Measurements from ENCODE around the gene NDOR1. TPM values are rescaled to one million over a fixed set of nuclear protein-coding genes. Genes with fewer than 3 reads are reported as not detected.

The NDOR1 gene
- total and polyA plus RNA-seq, 2 donors (not counting 3 experiments of a cell fraction or from before 2014, with no cell fraction given), result 13.5 to 26.7 TPM

- dilution Hi-C loops (cut with MboI; ENCODE audit: extremely low pct_ligation_motif_present, low sequenced_read_pairs) (no loop called here), intact Hi-C loops (cut with micrococcal nuclease) (no loop called here)
- BruUV-seq (replicated peaks), result no TSS peak
- Histone ChIP-seq H3K27me3 (ENCODE audit: control insufficient read depth in 2 of 2, insufficient read depth in 2 of 2, low read length in 2 of 2) (no peaks in the 10 kb centered on the region), H3K9me3 (replicated peaks; ENCODE audit: control insufficient read depth, insufficient read depth, low read length) (no peaks in the 10 kb centered on the region), H3K9ac (replicated peaks; ENCODE audit: extremely low read depth, insufficient read depth, low read length) (no peak overlapping the region), H3K36me3 (ENCODE audit: control insufficient read depth in 2 of 2, extremely low read depth in 1 of 2, insufficient read depth in 2 of 2, low read length in 2 of 2) (peaks cover 0 to 48% of the 10 kb centered on the region in 2 experiments), H3K4me1 (ENCODE audit: control insufficient read depth, extremely low read depth, insufficient read depth, low read length) (peaks cover 6% of the 10 kb centered on the region), H3K79me2 (ENCODE audit: control insufficient read depth, insufficient read depth, low read length) (no peaks in the 10 kb centered on the region), H3K4me2 (ENCODE audit: insufficient read depth, low read length) (no peak overlapping the region), H4K20me1 (replicated peaks; ENCODE audit: control insufficient read depth, extremely low read depth, insufficient read depth, low read length) (no peaks in the 10 kb centered on the region), H3K27ac (ENCODE audit: insufficient read depth, low read depth, low read length) (no peak overlapping the region), H3K4me3 (replicated peaks in 1 of 3; ENCODE audit: insufficient read depth in 1 of 3, low read depth in 1 of 3, low read length in 3 of 3) (no peak overlapping the region), H3K9me1 (replicated peaks; ENCODE audit: control insufficient read depth, extremely low read depth, insufficient read depth, low read length) (no peaks in the 10 kb centered on the region), H2AFZ (ENCODE audit: low read depth, low read length) (no peak overlapping the region)
- no peak for FAIRE-seq
- no peak for DNase-seq (ENCODE audit: low read depth, low spot score)
- CTCF ChIA-PET, result interaction anchor here (1.4 kb wide), 1 partner anchor 56 kb away, joined by 5 read pairs; no protein-coding TSS in a partner anchor
- TF ChIP-seq CTCF (IDR thresholded peaks at IDR 0.05; ENCODE audit: extremely low read depth in 1 of 2, insufficient read depth in 1 of 2, low read depth in 1 of 2, low read length in 2 of 2) (no peak), JUN (IDR thresholded peaks at IDR 0.05; ENCODE audit: borderline replicate concordance, insufficient read depth, insufficient read length, low read depth) (no peak), MYC (IDR thresholded peaks at IDR 0.05; ENCODE audit: low read depth, low read length) (no peak), FOS (IDR thresholded peaks at IDR 0.05; ENCODE audit: borderline replicate concordance, insufficient read depth, low read length) (no peak), MAX (IDR thresholded peaks at IDR 0.05; ENCODE audit: insufficient read depth, insufficient read length) (no peak), EZH2 (IDR thresholded peaks at IDR 0.05; ENCODE audit: borderline replicate concordance, low read depth, low read length, severe bottlenecking) (no peak), POLR2AphosphoS5 (IDR thresholded peaks at IDR 0.05; ENCODE audit: insufficient read depth, low read depth, low read length) (no peak), POLR2A (IDR thresholded peaks at IDR 0.05; ENCODE audit: low read depth, low read length) (no peak)
- POLR2A ChIA-PET, result no interaction called here
Observed at GRCh38 chr9:137180491-137180890, 25.0 kb upstream of the NDOR1 start.

All from endothelial cell of umbilical vein (primary cell).